ENCODE measurements around the gene DNAJC1.
"Not testable (repeated sequence)": the region's sequence is repeated elsewhere in the genome, so short reads cannot be mapped to it uniquely, and the experiment has no call there.

Gene DNAJC1

DNA sequence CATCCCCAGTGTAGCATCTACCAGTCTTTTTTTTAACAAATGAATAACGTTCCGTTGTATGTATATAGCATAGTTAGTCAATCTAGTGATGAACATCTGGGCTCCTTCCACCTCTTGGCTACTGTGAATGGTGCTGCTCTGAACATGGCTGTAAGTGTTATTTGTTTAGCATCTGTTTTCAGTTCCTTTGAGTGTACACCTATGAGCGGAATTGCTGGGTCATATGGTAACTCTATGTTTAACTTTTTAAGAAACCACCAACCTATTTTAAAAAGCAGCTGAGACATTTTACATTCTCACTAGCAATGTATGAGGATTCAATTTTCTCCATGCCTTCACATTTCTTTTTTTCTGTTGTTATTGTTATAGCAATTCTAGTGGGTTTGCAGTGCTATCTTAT, 178.2 kb downstream of the DNAJC1 start:
- DNase-seq (ENCODE audit: low spot score) = no peak

DNA sequence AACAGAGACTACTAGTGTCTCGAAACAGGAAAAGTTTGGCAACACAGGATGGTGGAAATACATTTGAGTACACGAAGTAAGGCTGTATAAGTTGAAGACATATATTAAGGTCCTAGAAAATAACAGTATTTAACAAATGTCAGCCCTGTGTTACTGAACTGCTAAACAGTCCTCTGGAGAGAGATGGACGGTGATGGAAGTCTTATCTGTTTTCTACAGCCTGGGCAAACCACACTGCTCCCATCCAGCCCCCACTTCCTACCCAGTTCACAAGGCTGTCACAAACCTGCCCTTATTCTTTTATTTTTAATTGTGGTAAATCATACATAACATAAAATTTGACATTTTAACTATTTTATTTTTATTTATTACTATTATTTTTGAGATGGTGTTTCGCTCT, 179.1 kb downstream of the DNAJC1 start:
- DNase-seq (ENCODE audit: low spot score) = no peak

DNA sequence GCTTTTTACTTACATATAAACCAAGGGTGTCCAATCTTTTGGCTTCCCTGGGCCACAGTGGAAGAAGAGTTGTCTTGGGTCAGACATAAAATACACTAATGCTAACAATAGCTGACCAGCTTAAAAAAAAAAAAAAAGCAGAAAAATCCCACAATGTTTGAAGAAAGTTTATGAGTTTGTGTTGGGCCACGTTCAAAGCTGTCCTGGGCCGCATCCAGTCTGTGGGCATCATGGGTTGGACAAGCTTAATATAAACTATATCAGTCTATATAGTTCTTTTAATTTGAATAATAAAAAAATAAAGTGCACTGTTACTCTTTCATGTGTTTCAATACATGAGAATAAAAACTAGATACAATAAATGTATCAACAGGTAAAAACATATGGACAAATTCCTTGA, 179.9 kb downstream of the DNAJC1 start:
- no peak for DNase-seq (ENCODE audit: low spot score)

DNA sequence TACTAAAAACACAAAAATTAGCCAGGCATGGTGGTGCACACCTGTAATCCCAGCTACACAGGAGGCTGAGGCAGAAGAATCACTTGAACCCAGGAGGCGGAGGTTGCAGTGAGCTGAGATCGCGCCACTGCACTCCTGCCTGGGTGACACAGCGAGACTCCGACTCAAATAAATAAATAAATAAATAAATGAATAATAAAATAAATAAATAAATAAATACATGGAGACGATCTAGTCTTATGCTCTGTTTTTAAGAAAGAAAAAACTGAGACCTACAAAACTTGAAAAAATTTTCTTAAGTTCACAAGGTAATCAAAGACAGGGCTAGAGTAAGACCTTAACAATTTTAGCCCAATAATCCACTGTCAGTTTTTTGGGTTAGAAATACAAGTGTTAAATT, 181.3 kb downstream of the DNAJC1 start:
- not testable (repeated sequence) for DNase-seq (ENCODE audit: low spot score)

DNA sequence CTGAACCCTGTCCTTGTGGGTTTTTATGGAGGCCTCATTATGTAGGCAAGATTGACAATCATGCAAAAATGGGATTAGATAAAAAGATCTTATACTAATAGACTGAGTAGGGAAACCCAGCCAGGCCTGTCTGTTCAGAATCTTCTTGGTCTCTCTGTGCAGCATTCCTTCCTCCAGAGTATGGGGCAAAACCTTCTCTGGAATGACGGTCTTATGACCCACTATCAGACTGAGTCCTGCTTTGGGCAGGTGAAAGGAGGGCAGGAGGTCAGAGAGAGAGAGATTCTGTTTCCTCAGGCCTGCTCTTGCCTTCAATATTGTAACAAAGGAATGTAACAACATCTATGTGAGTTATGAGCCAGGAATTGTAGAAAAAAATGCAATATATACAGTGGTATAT, 182.6 kb downstream of the DNAJC1 start:
- no peak for DNase-seq (ENCODE audit: low spot score)

DNA sequence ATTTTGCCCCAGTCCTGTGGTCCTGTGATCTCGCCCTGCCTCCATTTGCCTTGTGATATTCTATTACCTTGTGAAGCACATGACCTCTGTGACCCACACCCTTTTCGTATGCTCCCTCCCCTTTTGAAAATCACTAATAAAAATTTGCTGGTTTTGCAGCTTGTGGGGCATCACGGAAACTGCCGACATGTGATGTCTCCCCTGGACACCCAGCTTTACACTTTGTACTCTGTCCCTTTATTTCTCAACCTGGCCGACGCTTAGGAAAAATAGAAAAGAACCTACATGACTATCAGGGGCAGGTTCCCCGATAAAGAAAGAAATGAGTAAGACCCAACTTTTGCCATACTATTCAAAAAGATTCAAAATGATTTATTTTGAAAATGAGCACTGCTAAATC, 185.1 kb downstream of the DNAJC1 start:
- not testable (repeated sequence) for DNase-seq (ENCODE audit: low spot score)

DNA sequence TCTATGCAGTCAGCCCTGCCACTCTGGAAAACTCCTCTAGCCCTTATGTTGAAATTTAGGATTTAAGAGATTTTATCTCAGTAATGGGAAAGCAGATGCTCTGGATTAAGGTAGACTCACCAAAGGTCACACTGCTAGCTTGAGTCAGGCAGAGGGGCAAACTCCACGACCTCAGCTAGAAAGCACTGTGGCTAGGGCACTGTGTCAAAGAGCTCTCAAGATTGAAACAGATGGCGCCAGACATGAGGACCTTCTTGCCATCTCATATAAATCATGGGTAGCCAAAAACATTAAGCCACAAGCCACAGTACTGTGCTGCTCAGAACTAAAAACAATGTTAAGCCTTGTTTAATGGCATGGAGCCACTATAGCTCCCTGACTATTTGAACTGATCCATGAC, 188.7 kb downstream of the DNAJC1 start:
- DNase-seq (ENCODE audit: low spot score) = no peak

DNA sequence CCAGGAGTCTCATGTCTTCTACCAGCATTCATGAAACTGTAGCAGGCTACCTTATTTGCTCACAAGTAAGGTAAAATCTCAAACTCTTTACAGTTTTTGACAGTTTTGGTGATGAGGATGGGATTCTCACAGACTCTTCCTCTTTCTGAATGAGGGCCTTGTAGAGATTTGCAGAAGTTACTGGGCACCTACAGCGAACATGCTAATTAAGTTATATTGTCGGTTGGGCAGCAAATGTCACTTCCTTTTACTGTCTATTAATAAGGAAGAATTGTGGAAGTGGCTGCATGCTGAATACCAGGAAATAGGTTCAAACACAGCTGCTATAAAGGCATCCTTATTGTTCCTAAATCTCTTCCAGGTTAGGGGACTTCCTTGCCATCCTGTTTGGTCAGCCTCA, 189.6 kb downstream of the DNAJC1 start:
- no peak for DNase-seq (ENCODE audit: low spot score)

DNA sequence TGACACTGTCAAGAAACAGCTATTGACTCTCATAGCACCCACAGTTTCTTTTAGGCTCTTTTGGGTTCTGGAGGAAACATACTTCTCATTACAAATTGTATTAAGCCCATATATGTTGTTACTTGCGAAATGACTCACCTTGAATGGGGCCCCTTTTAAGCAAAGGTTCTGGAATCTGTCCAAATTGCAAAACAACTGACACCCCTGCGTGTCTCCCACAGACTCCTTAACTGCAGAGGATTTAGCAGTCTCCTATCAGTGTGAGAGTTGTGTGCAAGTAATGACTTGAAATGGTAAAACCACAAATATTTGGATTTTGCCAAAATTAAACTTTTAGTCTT, 192.3 kb downstream of the DNAJC1 start:
- no peak for DNase-seq (ENCODE audit: low spot score)

DNA sequence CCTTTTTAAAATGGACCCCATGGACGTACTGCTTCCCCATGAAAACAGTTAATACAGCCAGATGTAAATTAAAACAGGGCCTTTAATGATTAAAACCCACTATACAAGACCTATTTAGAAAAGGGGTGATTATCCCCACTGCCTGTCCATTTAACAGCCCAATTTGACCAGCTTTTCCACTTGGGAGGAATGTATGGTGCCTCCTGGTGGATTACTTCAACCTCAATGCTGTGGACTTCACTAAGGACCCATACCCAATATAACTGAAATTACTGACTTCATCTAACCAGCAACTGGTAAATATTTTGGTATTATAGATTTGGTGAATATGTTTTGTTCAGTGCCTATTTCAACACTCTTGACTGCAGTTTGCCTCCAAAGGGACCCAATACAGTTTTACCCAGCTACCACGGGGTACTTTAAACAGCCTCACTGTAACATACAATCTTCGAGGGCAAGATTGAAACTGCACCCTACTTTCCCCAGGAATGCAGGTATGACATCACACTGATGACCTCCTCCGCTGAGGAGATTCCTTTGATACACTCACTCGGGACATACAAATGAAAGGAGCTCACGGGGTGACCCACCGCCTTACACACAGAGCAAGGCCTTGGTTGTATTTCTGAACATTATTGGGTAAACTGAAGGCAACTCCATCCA, 192.8 kb downstream of the DNAJC1 start:
- no peak for DNase-seq (ENCODE audit: low spot score)

DNA sequence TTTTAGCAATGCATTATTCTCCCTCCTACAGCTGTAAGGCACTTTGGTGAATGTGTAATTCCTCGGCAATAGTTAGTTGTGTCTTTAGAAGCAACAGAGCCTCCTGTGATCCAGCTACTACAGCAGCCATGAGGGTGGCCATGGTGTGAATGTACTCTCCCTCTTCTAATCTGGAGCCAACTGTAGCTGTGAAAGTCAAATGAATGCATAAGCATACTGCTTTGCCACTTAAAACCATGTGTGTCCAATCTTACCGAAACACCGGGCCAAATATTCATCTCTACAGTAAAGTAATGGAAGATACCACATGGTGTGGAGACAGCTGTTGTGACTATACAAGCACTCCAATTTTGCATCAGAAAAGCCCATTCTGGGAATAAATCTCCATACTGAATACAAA, 195.0 kb downstream of the DNAJC1 start:
- no peak for DNase-seq (ENCODE audit: low spot score)

DNA sequence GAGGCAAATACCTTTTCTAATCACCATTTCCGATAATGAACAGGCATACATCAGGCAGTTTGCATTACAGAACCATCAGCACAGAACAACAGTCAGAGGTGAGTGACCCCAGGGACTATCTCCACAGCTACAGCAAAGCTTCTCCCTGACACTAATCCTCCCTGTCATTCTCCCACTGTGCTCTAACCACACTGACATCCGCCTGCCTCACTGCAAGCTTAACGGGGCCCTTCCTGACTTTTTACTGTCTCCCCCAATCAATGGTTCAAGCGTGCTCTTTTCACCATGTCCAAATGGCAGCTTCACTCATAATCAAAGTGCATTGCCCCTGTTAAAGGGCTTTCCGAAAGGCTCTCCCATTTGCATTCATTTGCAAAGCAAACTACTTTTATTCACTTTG, 196.3 kb downstream of the DNAJC1 start:
- DNase-seq (ENCODE audit: low spot score) = no peak

DNA sequence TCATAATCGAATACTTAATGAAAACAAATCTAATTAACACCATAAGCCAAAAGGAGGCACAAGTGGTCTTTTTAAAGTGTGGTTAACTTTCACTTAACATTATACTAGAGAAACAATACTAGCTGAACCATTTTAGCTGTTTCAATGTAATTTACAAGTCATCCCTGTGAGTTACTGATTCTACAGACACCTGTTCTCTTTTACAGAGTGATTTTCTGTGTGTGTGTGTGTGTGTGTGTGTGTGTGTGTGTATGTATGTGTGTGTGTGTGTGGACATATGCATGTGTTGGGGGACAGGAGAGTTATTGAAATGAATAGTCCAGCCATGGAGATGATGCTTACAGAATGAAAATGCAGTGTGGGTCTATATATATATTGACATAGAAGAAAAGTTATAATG, 200.2 kb downstream of the DNAJC1 start:
- no peak for DNase-seq (ENCODE audit: low spot score)

DNA sequence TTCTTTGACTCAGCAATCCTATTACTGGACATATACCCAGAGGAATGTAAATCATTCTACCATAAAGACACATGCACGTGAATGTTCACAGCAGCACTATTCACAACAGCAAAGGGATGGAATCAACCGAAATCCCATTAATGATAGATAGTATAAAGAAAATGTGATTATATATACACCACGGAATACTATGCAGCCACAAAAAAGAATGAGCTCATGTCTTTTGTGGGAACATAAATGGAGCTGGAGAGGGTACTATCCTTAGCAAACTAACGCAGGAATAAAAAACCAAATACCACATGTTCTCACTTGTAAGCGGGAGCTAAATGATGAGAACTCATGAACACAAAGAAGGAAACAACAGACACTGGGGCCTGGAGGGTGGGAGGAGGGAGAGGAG, 201.9 kb downstream of the DNAJC1 start:
- DNase-seq (ENCODE audit: low spot score) = no peak

DNA sequence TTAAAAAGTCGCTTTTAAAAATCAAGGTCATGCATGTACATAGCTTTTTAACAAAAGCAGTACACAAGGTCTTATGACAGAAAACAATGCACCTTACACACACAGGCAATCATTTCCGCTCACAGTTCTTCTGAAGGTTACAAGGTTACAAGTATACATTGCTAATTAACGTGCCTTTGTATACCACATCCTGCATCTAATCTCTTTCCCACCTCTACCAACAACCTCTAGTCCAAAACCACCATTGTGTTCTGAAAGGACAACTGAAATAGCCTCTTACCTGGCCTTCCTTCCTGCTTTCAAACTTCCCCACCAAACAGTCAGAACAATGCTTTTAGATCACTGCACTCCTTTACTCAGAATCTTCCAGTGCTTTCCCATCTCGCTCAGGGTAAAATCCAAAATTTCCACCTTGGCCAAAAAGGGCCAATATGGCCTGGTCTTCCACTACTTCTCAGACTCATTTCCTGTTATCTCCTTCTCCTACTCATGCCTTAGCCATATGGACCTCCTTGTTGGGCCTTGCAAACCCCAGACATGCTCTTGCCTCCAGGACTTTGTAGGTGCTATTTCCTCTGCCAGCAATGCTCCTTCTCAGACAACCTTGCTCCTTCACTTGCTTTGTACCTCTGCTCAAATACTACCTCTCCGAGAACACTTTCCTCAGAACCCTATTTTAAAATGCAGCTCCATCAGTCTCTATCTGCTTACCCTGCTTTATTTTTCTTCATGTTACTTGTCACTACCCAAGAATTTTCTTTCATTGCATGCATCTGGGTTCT, 205.4 kb downstream of the DNAJC1 start:
- DNase-seq (ENCODE audit: low spot score) = no peak

DNA sequence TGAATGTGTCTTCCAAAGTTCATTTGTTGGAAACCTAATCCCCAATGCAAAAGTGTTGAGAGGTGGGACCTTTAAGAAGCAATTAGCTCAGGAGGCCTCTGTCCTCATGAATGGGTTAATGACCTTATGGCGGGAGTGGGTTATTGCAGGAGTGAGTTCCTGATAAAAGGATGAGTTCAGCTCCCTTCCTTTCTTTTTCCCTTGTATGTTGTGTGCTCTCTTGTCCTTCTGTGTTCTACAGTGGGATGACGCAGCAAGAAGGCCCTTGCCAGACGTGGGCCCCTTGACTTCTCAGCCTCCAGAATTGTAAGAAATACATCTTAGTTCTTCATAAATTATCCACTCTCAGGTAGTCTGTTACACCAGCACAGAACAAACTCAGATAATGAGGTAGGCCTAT, 206.0 kb downstream of the DNAJC1 start:
- DNase-seq (ENCODE audit: low spot score) = no peak

DNA sequence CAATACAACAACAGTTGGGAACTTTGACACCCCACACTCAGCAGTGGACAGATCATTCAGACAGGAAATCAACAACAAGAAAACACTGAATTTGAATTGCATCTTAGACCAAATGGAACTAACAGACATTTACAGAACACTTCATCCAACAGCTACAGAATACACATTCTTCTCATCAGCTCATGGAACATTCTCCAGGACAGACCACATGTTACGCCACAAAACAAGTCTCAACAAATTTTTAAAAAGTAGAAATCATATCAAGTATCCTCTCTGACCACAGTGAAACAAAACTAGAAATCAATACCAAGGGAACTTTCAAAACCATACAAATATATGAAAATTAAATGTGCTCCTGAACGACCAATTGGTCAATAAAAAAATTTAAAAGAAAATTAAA, 212.3 kb downstream of the DNAJC1 start:
- no peak for DNase-seq (ENCODE audit: low spot score)

DNA sequence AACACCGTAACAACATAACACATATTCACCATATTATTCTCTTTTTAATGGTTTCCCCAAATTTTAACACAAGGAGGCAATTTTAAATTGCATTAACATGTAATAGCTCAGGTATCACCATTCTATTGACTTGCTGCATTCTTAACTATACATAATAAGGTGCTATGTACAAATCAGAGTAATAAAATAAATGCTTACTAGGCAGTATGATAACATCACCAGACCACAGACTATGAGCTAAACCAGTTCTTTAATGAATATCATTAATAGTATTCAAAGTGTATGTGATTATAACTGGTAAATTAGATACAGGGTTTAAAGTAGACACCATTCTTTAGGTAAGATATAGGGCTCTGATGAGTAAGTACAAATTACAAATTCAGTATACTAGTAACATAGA, 226.6 kb downstream of the DNAJC1 start:
- DNase-seq (ENCODE audit: low spot score) = no peak

DNA sequence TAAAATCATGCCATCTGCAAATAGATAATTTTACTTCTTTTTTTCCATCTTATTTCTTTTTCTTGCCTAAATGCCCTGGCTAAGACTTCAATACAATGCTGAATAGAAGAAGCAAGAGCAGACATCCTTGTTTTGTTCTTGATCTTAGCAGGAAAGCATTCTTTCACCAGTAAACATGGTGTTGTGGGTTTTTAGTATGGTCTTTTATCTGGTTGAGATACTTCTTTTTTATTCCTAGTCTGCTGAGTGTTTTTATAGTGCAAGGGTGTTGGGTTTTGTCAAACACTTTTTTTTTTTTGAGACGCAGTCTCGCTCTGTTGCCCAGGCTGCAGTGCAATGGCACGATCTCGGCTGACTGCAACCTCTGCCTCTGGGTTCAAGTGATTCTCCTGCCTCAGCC, 232.3 kb downstream of the DNAJC1 start:
- DNase-seq (ENCODE audit: low spot score) = no peak

DNA sequence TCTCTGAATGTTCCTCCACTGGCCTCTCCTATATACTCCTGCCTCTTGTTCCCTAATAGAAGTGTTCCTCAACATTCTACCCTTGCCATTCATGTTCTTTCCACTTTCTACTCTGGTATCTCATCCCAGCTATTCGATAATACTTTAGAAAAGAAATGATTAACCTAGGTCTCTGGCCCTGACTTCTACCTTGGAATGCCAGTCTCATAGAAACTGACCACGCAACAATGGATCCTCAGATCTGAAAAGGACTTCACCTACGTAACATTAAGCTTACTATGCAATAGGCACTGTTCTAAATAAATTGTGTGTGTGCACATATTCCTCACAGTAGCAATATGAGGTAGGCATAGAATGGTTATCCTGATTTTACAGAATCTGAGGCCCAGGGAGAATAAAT, 234.5 kb downstream of the DNAJC1 start:
- no peak for DNase-seq (ENCODE audit: low spot score)

DNA sequence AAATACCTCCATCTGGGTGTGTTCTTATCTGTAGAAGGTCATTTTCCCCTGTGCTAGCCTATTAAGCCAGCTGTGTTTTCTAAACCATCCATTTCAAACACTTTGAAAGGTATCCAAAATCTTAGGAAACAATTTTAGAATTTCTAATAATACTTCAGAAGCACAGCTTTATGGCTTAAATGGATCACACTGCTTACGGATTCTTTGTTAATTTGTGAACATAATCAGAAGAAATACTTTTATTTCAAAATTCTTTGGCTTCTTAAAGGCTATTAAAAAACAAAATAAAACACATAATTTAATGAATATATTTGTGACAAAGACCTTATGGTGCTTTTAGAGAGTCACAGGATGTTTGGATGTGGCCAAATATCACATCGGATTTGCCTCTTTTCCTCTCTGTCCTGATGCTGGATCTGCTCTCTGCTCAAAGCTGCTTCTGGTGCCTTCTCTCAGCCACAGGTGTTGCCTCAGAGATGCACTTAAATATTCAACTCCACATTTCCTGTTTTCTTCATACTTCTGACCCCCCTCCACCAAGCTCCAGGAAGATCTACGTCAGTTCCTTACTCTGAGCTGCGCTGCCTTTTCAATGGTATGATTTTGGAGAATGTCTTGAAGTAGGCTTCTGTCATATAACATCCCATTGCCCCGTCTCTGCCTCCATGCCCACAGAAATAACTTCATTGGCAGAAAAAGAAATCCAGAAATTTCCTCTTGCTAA, 238.9 kb downstream of the DNAJC1 start:
- DNase-seq (ENCODE audit: low spot score) = no peak

DNA sequence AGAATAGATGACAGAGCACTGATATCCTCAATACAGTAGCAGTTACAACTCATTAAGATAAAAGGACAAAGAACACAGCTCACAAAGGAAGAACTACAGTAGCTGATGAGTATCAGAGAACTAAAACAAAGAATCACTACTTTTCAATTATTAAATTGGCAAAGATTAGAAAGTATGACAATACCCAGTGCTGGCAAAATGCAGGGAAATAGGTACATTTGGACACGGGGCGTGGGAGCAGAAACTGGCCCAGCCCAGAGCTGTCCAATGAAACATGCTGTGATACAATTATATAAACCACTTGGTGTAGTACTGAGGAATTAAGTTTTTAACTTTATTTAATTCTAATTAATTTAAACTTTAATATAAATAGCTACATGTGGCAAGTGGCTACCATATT, 243.2 kb downstream of the DNAJC1 start:
- no peak for DNase-seq (ENCODE audit: low spot score)

DNA sequence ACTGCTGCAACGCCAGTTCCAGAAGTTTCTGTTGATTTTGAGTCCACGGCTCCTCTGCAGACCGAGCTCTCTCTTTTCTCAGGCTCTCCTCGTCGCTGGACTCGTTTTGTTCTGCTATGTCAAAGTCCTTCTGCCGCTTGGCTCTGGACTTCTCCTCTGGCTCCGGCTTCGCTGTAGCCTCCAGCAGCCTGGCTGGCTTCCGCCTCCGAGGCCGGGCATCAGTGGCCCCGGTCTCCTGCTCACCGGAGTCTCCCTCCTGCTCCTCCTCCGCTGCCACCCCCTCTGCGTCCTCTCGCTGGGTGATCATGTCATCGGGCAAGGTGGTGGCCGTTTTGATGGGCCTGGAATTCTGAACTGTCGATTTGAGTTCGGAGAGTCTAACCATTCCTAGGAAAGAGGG, 244.3 kb downstream of the DNAJC1 start:
- DNase-seq (ENCODE audit: low spot score) = no peak
